Tibial nerve (tissue), 4 donors: ENCODE results near the gene TXK. TPM values are rescaled to one million over a fixed set of nuclear protein-coding genes. Genes with fewer than 3 reads are reported as not detected.

Source experiments
- DNase-seq, 2 donors: peaks; one replicate each; pipeline ENCODE4 v3.0.0-alpha.2; 2019; ENCODE audit warnings: low spot score in 2 of 2
- H3K27ac ChIP-seq, 4 donors: fragments of 200-600 bp; sonication (generic) in 3 of 4; one replicate each; pipeline ENCODE4 v1.5.1; 2017 to 2019; ENCODE audit warnings: mild to moderate bottlenecking in 1 of 4
- H3K27me3 ChIP-seq, 2 donors: fragments of 200-600 bp; sonication (generic) in 1 of 2; one replicate each; pipeline versions ENCODE4 v1.5.1 to v1.6.0; 2017 to 2019
- H3K36me3 ChIP-seq, 3 donors: fragments of 200-600 bp; sonication (generic); one replicate each; pipeline ENCODE4 v1.5.1; 2018 to 2019
- H3K4me1 ChIP-seq, 4 donors: fragments of 200-600 bp; sonication (generic) in 3 of 4; one replicate each; pipeline ENCODE4 v1.5.1; 2017 to 2019
- H3K4me3 ChIP-seq, 4 donors: fragments of 200-600 bp; sonication (generic) in 3 of 4; one replicate each; pipeline ENCODE4 v1.5.1; 2017 to 2019; ENCODE audit warnings: mild to moderate bottlenecking in 1 of 4, moderate library complexity in 1 of 4
- H3K9me3 ChIP-seq, 4 donors: fragments of 200-600 bp; sonication (generic) in 3 of 4; one replicate each; pipeline ENCODE4 v1.5.1; 2017 to 2019
- CTCF ChIP-seq, 5 experiments: fragments of 200-600 bp in 3 of 5; fragments of 450-650 bp in 2 of 5; sonication (generic) in 3 of 5; IDR thresholded peaks; one replicate each; pipeline ENCODE4 v1.5.1; 2016 to 2019; ENCODE audit warnings: antibody characterized with exemption in 5 of 5, mild to moderate bottlenecking in 3 of 5, moderate library complexity in 2 of 5
- EP300 ChIP-seq, 2 donors: sonication (generic); formaldehyde crosslinking; IDR thresholded peaks; one replicate each; pipeline ENCODE4 v1.6.1; 2017; ENCODE audit warnings: antibody characterized with exemption in 2 of 2, mild to moderate bottlenecking in 1 of 2
- POLR2A ChIP-seq, 2 donors: fragments of 450-650 bp; IDR thresholded peaks; one replicate each; pipeline ENCODE4 v1.6.1; 2017; ENCODE audit warnings: antibody characterized with exemption in 2 of 2, mild to moderate bottlenecking in 2 of 2, moderate library complexity in 2 of 2
- WGBS, 2 donors: methylation state at CpG; one replicate each; pipeline ENCODE4 v1.1.5; 2018; 5-methylcytosine and 5-hydroxymethylcytosine counted together
- total RNA-seq, 4 donors: library from RNA; depleted of rRNA; stranded (reverse); fragments of >200 nt; gene quantifications; one replicate each; pipeline ENCODE4 v1.1.0, GENCODE V29; 2016

The TXK gene
- total RNA-seq, 4 donors from 2014 or later: 0.22 to 0.84 (median 0.30) TPM; not detected in 1

DNA sequence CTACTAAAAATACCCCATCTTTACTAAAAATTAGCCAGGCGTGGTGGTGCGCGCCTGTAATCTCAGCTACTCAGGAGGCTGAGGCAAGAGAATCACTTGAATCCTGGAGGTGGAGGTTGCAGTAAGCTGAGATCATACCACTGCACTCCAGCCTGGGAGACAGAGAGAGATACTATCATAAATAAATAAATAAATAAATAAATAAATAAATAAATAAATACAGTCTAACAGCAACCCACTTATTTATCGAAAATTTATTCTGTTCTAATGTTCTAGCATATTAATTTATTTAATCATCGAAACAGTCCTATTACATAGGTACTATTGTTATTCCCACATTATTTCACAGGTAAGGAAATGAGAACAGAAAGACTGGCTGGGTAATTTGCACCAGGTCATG lies 18.2 kb upstream of the TXK start:
- Histone ChIP-seq H3K27ac (no peak overlapping the region), H3K4me3 (no peak overlapping the region), H3K36me3 (peaks cover 0 to 38% (median 0%) of the 10 kb centered on the region in 3 donors), H3K27me3 (no peaks in the 10 kb centered on the region), H3K9me3 (peaks cover 0 to 30% (median 8%) of the 10 kb centered on the region in 4 donors), H3K4me1 (no peaks in the 10 kb centered on the region)
- WGBS, 2 donors: 95 to 98% methylated on average over 5 of the region's 5 CpGs
- no peak for DNase-seq
- TF ChIP-seq CTCF (IDR thresholded peaks at IDR 0.05): no peak
- no peak for TF ChIP-seq EP300 (IDR thresholded peaks at IDR 0.05)
- TF ChIP-seq POLR2A (IDR thresholded peaks at IDR 0.05): no peak

- WGBS, 2 donors: 75 to 87% methylated on average over 3 of the region's 3 CpGs
- Histone ChIP-seq H3K4me3 (no peak overlapping the region), H3K27me3 (no peaks in the 10 kb centered on the region), H3K9me3 (peaks cover 0 to 19% (median 6%) of the 10 kb centered on the region in 4 donors), H3K4me1 (no peaks in the 10 kb centered on the region), H3K36me3 (peaks cover 0 to 17% (median 0%) of the 10 kb centered on the region in 3 donors), H3K27ac (no peak overlapping the region)
- no peak for DNase-seq
- no peak for TF ChIP-seq EP300 (IDR thresholded peaks at IDR 0.05)
- no peak for TF ChIP-seq POLR2A (IDR thresholded peaks at IDR 0.05)
- TF ChIP-seq CTCF (IDR thresholded peaks at IDR 0.05): no peak
Observed at GRCh38 chr4:48149827-48150370, 15.8 kb upstream of the TXK start.

- H3K4me1 ChIP-seq: no peaks in the 10 kb centered on the region
- 97 to 100% methylated on average over 1 of the region's 1 CpG for WGBS, 2 donors
- H3K27me3 ChIP-seq: no peaks in the 10 kb centered on the region
- no peak overlapping the region for H3K27ac ChIP-seq
- H3K4me3 ChIP-seq: no peak overlapping the region
- H3K9me3 ChIP-seq: no peaks in the 10 kb centered on the region
- TF ChIP-seq CTCF (IDR thresholded peaks at IDR 0.05) (no peak), POLR2A (IDR thresholded peaks at IDR 0.05) (no peak), EP300 (IDR thresholded peaks at IDR 0.05) (no peak)
- DNase-seq: no peak
- H3K36me3 ChIP-seq: no peaks in the 10 kb centered on the region
Observed at GRCh38 chr4:48147621-48148020, 13.6 kb upstream of the TXK start.

- peak; percentile 35 to 58 (median 46) for TF ChIP-seq CTCF (IDR thresholded peaks at IDR 0.05)
- no peak for TF ChIP-seq EP300 (IDR thresholded peaks at IDR 0.05)
- no peak for DNase-seq
- 51 to 59% methylated on average over 2 of the region's 2 CpGs for WGBS, 2 donors
Observed at GRCh38 chr4:48141048-48141447, 7.0 kb upstream of the TXK start.

DNA sequence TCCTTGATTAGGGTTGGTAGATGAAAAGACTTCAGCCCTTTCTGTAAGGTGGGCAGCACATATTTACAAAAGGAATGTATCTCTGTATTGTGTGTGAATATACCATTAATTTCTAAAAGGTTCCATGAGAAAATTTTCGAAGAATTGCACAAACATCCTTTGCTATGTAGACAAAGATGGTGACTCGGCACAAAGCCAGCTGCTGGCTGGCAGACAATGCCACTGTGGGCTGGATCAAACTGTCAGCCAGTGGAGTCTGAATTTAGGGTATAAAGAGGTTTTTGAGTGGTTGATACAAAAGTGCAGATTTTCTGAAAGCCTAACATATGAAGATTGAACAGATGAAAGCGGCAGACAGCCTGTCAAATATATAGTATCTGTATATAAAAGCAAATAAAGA lies 5.6 kb upstream of the TXK start:
- Histone ChIP-seq H3K9me3 (no peaks in the 10 kb centered on the region), H3K4me1 (peaks cover 0 to 7% (median 0%) of the 10 kb centered on the region in 4 donors), H3K27ac (peak overlapping the region in 1 of 4 donors; percentile 55), H3K36me3 (peaks cover 0 to 22% (median 0%) of the 10 kb centered on the region in 3 donors), H3K4me3 (no peak overlapping the region), H3K27me3 (no peaks in the 10 kb centered on the region)
- no peak for DNase-seq
- 39 to 54% methylated on average over 3 of the region's 3 CpGs for WGBS, 2 donors
- TF ChIP-seq POLR2A (IDR thresholded peaks at IDR 0.05) (no peak), EP300 (IDR thresholded peaks at IDR 0.05) (no peak), CTCF (IDR thresholded peaks at IDR 0.05) (no peak)

More at GRCh38 chr4:48141048-48141447, 7.0 kb upstream of the TXK start:
- H3K4me3 ChIP-seq: no peak overlapping the region
- H3K4me1 ChIP-seq: peaks cover 0 to 7% (median 0%) of the 10 kb centered on the region in 4 donors
- H3K27ac ChIP-seq: no peak overlapping the region
- peaks cover 0 to 17% (median 0%) of the 10 kb centered on the region in 3 donors for H3K36me3 ChIP-seq
- H3K27me3 ChIP-seq: no peaks in the 10 kb centered on the region
- H3K9me3 ChIP-seq: no peaks in the 10 kb centered on the region
